ENCODE results near the gene SREBF1. TPM values are rescaled to one million over a fixed set of nuclear protein-coding genes. Genes with fewer than 3 reads are reported as not detected.
"Not testable (repeated sequence)": the region's sequence is repeated elsewhere in the genome, so short reads cannot be mapped to it uniquely, and the experiment has no call there.

SREBF1 gene
- total and polyA plus RNA-seq, 2 experiments from 2014 or later, result 19.2 to 36.2 TPM

GRCh38 chr17:17808706-17809432 is 27.9 kb downstream of the SREBF1 start:
- H3K9me3 ChIP-seq (ENCODE audit: low read depth), result no peaks in the 10 kb centered on the region
- no peak overlapping the region for H3K27ac ChIP-seq
- TF ChIP-seq EZH2 (IDR thresholded peaks at IDR 0.05; ENCODE audit: insufficient read depth, poor library complexity, severe bottlenecking), result no peak
- no peak for TF ChIP-seq EZH2phosphoT487 (IDR thresholded peaks at IDR 0.05; ENCODE audit: insufficient read depth, low read depth)
- no peaks in the 10 kb centered on the region for H4K20me1 ChIP-seq (ENCODE audit: insufficient read depth)
- no peak overlapping the region for H2AFZ ChIP-seq
- no peaks in the 10 kb centered on the region for H3K4me1 ChIP-seq (ENCODE audit: insufficient read depth)
- 73 to 76% methylated on average over 9 to 15 of the region's 15 CpGs for WGBS, 2 experiments (ENCODE audit: low coverage in 1 of 2, low lambda C conversion rate in 2 of 2, missing lambda C conversion rate in 2 of 2)
- H3K27me3 ChIP-seq (replicated peaks; ENCODE audit: insufficient read depth), result no peaks in the 10 kb centered on the region
- H3K79me2 ChIP-seq (ENCODE audit: insufficient read depth), result no peaks in the 10 kb centered on the region
- H3K4me2 ChIP-seq (ENCODE audit: unreplicated experiment), result no peak overlapping the region
- H3K36me3 ChIP-seq (ENCODE audit: low read depth), result no peaks in the 10 kb centered on the region
- H3K9ac ChIP-seq, result no peak overlapping the region
- no peak overlapping the region for H3K4me3 ChIP-seq
- H3F3A ChIP-seq (ENCODE audit: insufficient read depth), result peaks cover 6% of the 10 kb centered on the region
- no peaks in the 10 kb centered on the region for H3K9me2 ChIP-seq (ENCODE audit: insufficient read depth)
- peak; percentile 49 for DNase-seq
- in situ Hi-C loops (cut with MboI), result no loop called here

GRCh38 chr17:17808200-17808599 is 28.6 kb downstream of the SREBF1 start:
- H2AFZ ChIP-seq; H3K9me3 ChIP-seq (ENCODE audit: low read depth); H3K27me3 ChIP-seq (replicated peaks; ENCODE audit: insufficient read depth); in situ Hi-C loops (cut with MboI); H3K9me2 ChIP-seq (ENCODE audit: insufficient read depth); H3K4me2 ChIP-seq (ENCODE audit: unreplicated experiment); DNase-seq; H3K79me2 ChIP-seq (ENCODE audit: insufficient read depth); H3K4me3 ChIP-seq; H3K27ac ChIP-seq; H3F3A ChIP-seq (ENCODE audit: insufficient read depth); H4K20me1 ChIP-seq (ENCODE audit: insufficient read depth); H3K4me1 ChIP-seq (ENCODE audit: insufficient read depth); H3K36me3 ChIP-seq (ENCODE audit: low read depth); H3K9ac ChIP-seq: not testable (repeated sequence)
- 96 to 98% methylated on average over 5 of the region's 5 CpGs for WGBS, 2 experiments (ENCODE audit: low coverage in 1 of 2, low lambda C conversion rate in 2 of 2, missing lambda C conversion rate in 2 of 2)

- Histone ChIP-seq H3K36me3 (ENCODE audit: low read depth) (no peaks in the 10 kb centered on the region), H3K4me3 (no peak overlapping the region), H4K20me1 (ENCODE audit: insufficient read depth) (no peaks in the 10 kb centered on the region), H3K9me3 (ENCODE audit: low read depth) (no peaks in the 10 kb centered on the region), H3K9me2 (ENCODE audit: insufficient read depth) (no peaks in the 10 kb centered on the region), H3K27ac (no peak overlapping the region), H2AFZ (no peak overlapping the region), H3K4me1 (ENCODE audit: insufficient read depth) (no peaks in the 10 kb centered on the region), H3K4me2 (ENCODE audit: unreplicated experiment) (no peak overlapping the region), H3F3A (ENCODE audit: insufficient read depth) (peaks cover 6% of the 10 kb centered on the region), H3K27me3 (replicated peaks; ENCODE audit: insufficient read depth) (no peaks in the 10 kb centered on the region), H3K79me2 (ENCODE audit: insufficient read depth) (no peaks in the 10 kb centered on the region), H3K9ac (no peak overlapping the region)
- no peak for DNase-seq
- in situ Hi-C loops (cut with MboI), result no loop called here
- 87 to 95% methylated on average over 5 of the region's 5 CpGs for WGBS, 2 experiments (ENCODE audit: low coverage in 1 of 2, low lambda C conversion rate in 2 of 2, missing lambda C conversion rate in 2 of 2)
- no peak for TF ChIP-seq EZH2phosphoT487 (IDR thresholded peaks at IDR 0.05; ENCODE audit: insufficient read depth, low read depth)
- TF ChIP-seq EZH2 (IDR thresholded peaks at IDR 0.05; ENCODE audit: insufficient read depth, poor library complexity, severe bottlenecking), result no peak
Observed at GRCh38 chr17:17807440-17807839, 29.3 kb downstream of the SREBF1 start.

GRCh38 chr17:17806611-17807274 is 30.0 kb downstream of the SREBF1 start:
- H3K4me3 ChIP-seq, result no peak overlapping the region
- 87 to 91% methylated on average over 13 to 17 of the region's 17 CpGs for WGBS, 2 experiments (ENCODE audit: low coverage in 1 of 2, low lambda C conversion rate in 2 of 2, missing lambda C conversion rate in 2 of 2)
- in situ Hi-C loops (cut with MboI), result no loop called here
- H3K4me2 ChIP-seq (ENCODE audit: unreplicated experiment), result no peak overlapping the region
- no peak overlapping the region for H3K27ac ChIP-seq
- H4K20me1 ChIP-seq (ENCODE audit: insufficient read depth), result no peaks in the 10 kb centered on the region
- no peaks in the 10 kb centered on the region for H3K9me3 ChIP-seq (ENCODE audit: low read depth)
- H3K27me3 ChIP-seq (replicated peaks; ENCODE audit: insufficient read depth), result no peaks in the 10 kb centered on the region
- H3K9me2 ChIP-seq (ENCODE audit: insufficient read depth), result no peaks in the 10 kb centered on the region
- no peak for DNase-seq
- H3F3A ChIP-seq (ENCODE audit: insufficient read depth), result peaks cover 3% of the 10 kb centered on the region
- H2AFZ ChIP-seq, result no peak overlapping the region
- H3K36me3 ChIP-seq (ENCODE audit: low read depth), result no peaks in the 10 kb centered on the region
- TF ChIP-seq EZH2phosphoT487 (IDR thresholded peaks at IDR 0.05; ENCODE audit: insufficient read depth, low read depth), result no peak
- TF ChIP-seq EZH2 (IDR thresholded peaks at IDR 0.05; ENCODE audit: insufficient read depth, poor library complexity, severe bottlenecking), result no peak
- H3K9ac ChIP-seq, result no peak overlapping the region
- H3K4me1 ChIP-seq (ENCODE audit: insufficient read depth), result no peaks in the 10 kb centered on the region
- H3K79me2 ChIP-seq (ENCODE audit: insufficient read depth), result no peaks in the 10 kb centered on the region

Data from GM23248 (cell line).